ENCODE measurements around the gene NLRP4.

DNA sequence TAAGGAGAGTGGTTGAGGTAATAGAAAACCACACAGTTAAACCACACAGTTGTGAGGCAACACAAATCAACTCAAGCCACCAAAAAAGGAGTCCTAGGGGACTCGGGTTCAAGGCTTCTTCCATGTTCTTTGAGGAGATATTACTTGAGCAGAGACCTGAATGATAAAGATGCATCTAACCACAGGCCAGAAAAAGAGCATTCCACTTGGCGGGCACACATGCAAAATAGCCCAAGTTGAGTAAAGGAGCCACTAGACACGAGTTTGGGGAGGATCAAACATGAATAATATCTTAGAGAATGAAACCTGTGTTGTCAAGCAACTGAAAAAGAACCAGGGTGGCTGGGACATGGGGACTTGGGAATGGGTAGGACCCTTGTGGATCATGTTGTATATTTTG, 30.2 kb downstream of the NLRP4 start:
- TF ChIP-seq, protein P1, sequence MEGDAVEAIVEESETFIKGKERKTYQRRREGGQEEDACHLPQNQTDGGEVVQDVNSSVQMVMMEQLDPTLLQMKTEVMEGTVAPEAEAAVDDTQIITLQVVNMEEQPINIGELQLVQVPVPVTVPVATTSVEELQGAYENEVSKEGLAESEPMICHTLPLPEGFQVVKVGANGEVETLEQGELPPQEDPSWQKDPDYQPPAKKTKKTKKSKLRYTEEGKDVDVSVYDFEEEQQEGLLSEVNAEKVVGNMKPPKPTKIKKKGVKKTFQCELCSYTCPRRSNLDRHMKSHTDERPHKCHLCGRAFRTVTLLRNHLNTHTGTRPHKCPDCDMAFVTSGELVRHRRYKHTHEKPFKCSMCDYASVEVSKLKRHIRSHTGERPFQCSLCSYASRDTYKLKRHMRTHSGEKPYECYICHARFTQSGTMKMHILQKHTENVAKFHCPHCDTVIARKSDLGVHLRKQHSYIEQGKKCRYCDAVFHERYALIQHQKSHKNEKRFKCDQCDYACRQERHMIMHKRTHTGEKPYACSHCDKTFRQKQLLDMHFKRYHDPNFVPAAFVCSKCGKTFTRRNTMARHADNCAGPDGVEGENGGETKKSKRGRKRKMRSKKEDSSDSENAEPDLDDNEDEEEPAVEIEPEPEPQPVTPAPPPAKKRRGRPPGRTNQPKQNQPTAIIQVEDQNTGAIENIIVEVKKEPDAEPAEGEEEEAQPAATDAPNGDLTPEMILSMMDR (conservative IDR thresholded peaks at IDR 0.05; ENCODE audit: low read length): no peak
- no peak for TF ChIP-seq EZH2phosphoT487 (IDR thresholded peaks at IDR 0.05; ENCODE audit: borderline replicate concordance, low read depth, low read length)

Measured in OCI-LY7 (cell line).